Spleen (tissue), 7 donors: Measurements from ENCODE around the gene SPATS2.

ENCODE experiments used
- CTCF ChIP-seq, 11 experiments: fragments of 200-600 bp in 7 of 11; fragments of 450-650 bp in 4 of 11; sonication (generic) in 4 of 11; IDR thresholded peaks in 8 of 11; conservative IDR thresholded peaks in 3 of 11; 1 replicate in 7 of 11; 2 replicates in 4 of 11; pipeline versions ENCODE4 v1.4.0 to v1.8.0; 2016 to 2021; ENCODE audit warnings: antibody characterized with exemption in 11 of 11, inconsistent platforms in 4 of 11, mild to moderate bottlenecking in 1 of 11
- POLR2A ChIP-seq, 3 donors: fragments of 450-650 bp; IDR thresholded peaks; one replicate each; pipeline ENCODE4 v1.5.1; 2017; ENCODE audit warnings: antibody characterized with exemption in 3 of 3, mild to moderate bottlenecking in 1 of 3
- POLR2AphosphoS5 ChIP-seq, 3 donors: sonication (generic); formaldehyde crosslinking; IDR thresholded peaks; one replicate each; pipeline ENCODE4 v1.5.1; 2017; ENCODE audit warnings: antibody characterized with exemption in 3 of 3
- donor health status: DM: no; HTN: no; CAD: no; lungs with moderate emphysema.
- donor health status: DM: no; HTN: no; CAD: no.
- donor health status: DM: no; HTN: no; CAD: no.

GRCh38 chr12:49478949-49479664, 111.8 kb downstream of the SPATS2 start:
- TF ChIP-seq CTCF (IDR thresholded peaks at IDR 0.05 in 8 of 11, conservative IDR thresholded peaks at IDR 0.05 in 3 of 11) (no peak), POLR2A (IDR thresholded peaks at IDR 0.05) (no peak), POLR2AphosphoS5 (IDR thresholded peaks at IDR 0.05) (no peak)
